HL-60/S4 treated with phorbol 12-myristate 13-acetate at 8.2 ng/mL for 4 days and 3 days (cell line): ENCODE data around the gene RBAK.
"Not testable (repeated sequence)": the region's sequence is repeated elsewhere in the genome, so short reads cannot be mapped to it uniquely, and the experiment has no call there.

Source experiments
- in situ Hi-C: fragments of 300-500 bp; cut with MboI; formaldehyde crosslinking; loops from 2 replicates; pipeline ENCODE4 v1.15.0; 2022; ENCODE audit warnings: low sequenced_read_pairs

The RBAK gene

GRCh38 chr7:5045558-5046396, at the start of gene RBAK:
Gene RBAK, plus strand, starts transcription at chr7:5045860. Its CDS starts 2,217 bp downstream, at chr7:5048077.
- in situ Hi-C loops = no loop called here

- in situ Hi-C loops = no loop called here
Observed at GRCh38 chr7:4996696-4997222, 48.9 kb upstream of the RBAK start.

- in situ Hi-C loops = no loop called here
Observed at GRCh38 chr7:4998244-4998643, 47.4 kb upstream of the RBAK start.

DNA sequence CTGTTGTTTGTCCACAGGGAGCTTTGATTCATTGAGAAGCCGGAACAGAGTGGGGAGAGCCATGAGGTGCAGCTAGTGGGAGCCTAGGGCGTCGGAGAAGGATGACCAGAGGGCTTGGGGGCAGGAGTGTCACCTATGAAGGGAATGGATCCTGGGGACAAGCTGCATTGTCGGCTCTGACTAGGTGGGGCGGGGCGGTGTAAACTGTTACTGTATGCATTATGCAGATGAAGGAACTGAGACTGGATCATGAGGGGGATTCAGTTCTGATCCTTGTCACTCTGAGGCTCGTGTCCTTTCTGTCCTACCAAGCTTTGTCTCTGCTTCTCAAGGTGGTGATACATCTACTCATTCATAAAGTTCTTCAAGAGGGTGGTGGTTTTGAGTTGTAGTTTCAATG, 46.8 kb upstream of the RBAK start:
- in situ Hi-C loops = no loop called here

GRCh38 chr7:4999369-4999950, 46.2 kb upstream of the RBAK start:
- in situ Hi-C loops = no loop called here

DNA sequence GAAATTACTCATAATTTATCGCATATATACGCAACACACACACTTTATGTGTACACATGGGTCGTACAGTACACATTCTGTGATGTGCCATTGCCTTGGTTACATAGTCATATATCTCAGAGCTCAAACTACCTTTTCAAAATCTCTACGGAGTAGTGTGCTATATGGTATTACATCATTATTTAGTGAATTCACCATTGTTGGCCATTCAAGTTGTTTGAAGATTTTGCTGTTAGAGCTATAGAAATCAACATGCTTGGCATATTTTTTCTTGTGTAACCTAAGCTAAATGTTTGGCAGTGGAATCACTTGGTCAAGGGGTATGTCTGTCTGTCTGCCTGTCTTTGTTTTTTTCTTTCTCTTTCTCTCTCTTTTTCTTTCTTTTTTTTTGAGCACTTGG, 44.7 kb upstream of the RBAK start:
- in situ Hi-C loops = no loop called here

DNA sequence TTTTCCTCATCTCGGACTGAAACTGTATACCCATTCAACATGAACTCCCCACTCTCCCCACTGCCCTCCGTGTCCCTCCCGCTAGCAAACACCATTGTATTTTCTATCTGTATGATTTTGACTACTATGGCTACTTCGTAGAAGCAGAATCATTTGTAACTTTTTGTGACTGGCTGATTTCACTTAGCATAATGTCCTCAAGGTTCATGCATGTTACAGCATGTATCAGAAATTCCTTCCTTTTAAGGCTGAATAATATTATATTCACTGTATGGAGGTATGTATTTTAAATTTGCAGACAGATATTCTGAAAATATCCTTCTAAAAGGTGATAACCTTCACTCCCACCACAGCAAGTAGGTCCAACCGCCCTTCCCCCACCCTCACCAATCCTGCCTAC, 43.7 kb upstream of the RBAK start:
- in situ Hi-C loops = no loop called here

DNA sequence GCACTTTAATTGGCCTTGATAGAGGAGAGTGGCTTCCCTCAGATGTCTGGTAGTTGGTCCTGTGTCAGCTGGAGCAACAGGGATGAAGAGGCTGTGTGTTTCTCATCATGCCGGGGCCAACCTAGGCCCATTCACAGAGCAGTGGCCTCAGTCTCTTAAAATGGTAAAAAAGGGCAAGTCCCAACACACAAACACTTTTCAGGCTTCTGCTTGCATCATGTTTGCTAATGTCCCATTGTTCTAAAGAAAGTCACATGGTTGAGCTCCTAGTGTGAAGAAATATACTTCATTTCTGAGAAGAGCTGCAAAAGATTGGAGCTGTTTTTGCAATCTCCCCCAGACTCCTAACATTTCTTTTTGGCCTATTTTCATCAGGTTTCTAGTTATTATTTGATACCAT, 40.6 kb upstream of the RBAK start:
- in situ Hi-C loops = no loop called here

DNA sequence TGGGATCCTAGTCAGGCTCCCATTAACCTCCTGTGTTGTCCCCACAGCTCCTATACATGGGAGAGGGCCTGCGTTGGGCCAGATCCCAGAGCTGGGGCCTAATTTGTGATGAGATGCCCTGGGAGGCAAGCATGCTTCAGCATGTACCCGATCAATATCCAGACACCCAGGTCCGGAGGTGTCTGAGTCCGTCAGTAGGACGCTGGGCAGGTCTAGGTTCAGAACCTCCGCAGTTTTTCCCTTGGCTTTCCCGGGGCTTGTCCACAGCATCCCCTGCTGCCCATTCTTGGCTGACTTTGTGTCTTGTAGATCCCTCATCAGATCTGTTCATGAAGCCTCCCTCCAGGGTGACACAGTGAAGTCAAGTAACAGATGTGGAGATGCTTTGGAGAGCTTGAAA, 32.7 kb upstream of the RBAK start:
- in situ Hi-C loops = no loop called here

DNA sequence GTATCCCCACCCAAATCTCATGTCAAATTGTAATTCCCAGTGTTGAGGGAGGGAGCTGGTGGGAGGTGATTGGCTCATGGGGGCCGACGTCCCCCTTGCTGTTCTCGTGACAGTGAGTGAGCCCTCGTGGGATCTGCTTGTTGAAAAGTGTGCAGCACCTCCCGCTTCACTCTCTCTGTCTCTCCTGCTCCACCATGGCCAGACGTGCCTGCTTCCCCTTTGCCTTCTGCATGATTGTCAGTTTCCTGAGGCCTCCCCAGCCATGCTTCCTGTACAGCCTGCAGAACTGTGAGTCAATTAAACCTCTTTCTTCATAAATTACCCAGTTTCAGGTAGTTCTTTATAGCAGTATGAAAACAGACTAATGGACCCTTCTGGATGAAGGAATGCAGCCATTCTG, 29.7 kb upstream of the RBAK start:
- in situ Hi-C loops = not testable (repeated sequence)

DNA sequence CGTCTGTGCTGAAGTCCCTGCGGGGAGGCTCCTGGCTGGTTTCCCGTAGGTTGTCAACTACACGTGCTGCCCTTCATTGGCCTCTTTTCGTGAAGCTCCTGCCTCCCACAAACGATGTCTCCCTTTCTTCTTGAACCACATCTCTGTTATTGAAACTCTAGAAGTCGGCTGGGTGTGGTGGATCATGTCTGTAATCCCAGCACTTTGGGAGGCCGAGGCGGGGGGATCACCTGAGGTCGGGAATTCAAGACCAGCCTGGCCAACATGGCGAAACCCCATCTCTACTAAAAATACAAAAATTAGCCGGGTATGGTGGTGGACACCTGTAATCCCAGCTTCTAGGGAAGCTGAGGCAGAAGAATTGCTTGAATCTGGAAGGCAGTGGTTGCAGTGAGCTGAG, 28.0 kb upstream of the RBAK start:
- in situ Hi-C loops = not testable (repeated sequence)

- in situ Hi-C loops = no loop called here
Observed at GRCh38 chr7:5020098-5020497, 25.6 kb upstream of the RBAK start.

DNA sequence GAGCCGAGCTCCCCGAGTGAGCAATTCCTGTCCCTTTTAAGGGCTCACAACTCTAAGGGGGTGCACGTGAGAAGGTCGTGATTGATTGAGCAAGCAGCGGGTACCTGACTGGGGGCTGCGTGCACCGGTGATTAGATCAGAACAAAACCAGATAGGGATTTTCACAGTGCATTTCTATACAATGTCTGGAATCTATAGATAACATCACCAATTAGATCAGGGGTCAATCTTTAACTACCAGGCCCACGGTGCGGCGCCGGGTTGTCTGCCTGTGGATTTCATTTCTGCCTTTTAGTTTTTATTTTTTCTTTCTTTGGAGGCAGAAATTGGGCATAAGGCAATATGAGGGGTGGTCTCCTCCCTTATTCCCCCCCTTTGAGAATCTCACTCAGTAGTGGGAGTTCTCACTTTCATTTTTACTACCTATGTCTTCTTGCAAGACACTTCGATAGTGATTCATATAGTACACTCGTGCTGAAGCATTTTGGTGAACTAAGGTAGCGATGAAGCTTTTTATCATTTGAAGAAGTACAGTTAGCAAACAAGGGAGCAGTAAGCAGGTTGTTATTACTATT, 24.6 kb upstream of the RBAK start:
- in situ Hi-C loops = not testable (repeated sequence)

DNA sequence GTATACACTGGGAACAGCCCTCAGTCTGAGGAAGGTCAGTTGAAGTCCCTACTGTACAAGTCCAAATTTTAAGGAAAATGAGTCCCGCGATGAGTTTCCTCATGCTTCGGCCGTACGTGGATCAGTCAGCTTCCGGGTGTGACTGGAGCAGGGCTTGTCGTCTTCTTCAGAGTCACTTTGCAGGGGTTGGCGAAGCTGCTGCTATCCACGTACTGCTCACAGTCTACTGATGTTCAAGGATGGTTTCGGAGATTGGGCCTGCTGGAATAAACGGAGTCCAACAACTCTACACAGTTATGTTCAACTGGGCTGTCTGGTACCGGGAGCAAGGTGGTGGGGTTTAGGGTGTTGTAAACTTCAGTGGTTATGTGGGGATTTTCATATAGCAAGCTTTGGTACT, 22.0 kb upstream of the RBAK start:
- in situ Hi-C loops = not testable (repeated sequence)

DNA sequence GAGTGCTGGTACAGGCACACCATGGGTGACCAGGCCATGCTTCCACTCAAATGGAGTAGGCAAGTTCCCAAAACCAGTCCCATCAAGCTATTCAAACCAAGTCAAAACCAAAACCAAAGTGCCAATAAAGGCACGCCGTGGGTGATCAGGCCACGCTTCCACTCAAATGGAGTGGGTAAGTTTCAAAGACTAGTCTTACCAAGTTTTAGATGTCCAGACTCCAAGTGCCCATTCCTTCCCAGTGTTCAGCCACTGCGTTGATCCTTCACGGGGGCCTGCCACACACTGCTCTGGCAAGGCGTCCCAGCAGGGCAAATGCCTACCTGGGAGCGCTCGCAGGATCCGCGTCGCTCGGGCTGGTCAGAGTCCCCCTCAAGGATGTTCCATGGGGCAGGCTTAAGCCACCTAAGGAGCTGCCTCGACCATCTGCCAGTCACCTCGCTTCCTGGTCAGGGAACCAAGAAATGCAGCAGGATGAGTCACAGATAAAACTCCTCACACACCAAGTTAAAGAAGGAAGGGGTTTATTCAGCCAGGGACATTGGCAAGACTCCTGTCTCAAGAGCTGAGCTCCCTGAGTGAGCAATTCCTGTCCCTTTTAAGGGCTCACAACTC, 17.8 kb upstream of the RBAK start:
- in situ Hi-C loops = not testable (repeated sequence)

GRCh38 chr7:5033186-5033585, 12.5 kb upstream of the RBAK start:
- in situ Hi-C loops = not testable (repeated sequence)

GRCh38 chr7:5035276-5035675, 10.4 kb upstream of the RBAK start:
- in situ Hi-C loops = no loop called here

DNA sequence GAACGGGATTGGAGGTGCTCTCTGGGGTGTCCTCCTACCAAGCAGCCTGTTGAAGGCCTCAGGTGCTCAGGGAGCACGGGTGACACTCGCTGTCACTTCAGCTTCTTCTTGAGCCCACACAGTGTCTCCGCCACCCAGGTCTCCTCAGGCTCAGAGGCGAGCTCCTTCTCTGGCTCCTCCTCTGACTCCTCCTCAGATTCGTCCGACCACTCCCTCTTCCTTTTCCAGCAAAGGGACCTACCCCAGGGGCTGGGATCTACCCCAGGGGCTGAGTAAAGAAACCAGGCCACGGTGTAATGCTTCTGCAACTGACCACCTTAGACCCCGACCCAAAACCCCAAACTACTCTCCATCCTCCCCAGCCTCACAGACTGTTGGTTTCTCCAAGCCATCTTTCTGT, 9.2 kb upstream of the RBAK start:
- in situ Hi-C loops = no loop called here

DNA sequence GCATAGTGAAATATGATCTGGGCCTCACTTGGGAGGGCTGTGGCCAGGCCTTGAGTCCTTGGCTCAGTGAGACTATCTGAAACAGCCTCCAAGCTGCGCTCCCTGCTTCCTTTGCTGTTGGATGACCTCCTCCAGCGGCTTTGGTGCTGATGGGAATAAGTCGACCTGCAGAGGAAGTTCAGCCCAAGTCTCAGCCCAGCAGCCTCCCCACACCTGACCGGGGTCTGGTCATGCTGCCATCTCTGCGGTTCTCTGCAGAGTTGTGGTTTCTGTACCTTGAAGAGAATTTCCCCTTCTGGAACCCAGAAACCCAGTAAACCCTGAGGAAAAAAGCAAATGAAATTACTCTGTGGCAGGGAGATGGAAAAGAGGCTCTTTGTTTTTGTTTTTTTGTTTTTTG, 4.6 kb upstream of the RBAK start:
- in situ Hi-C loops = no loop called here

GRCh38 chr7:5043661-5044060, 2.0 kb upstream of the RBAK start:
- in situ Hi-C loops = no loop called here

- in situ Hi-C loops = not testable (repeated sequence)
Observed at GRCh38 chr7:5046397-5046732, 705 bp downstream of the RBAK start.

DNA sequence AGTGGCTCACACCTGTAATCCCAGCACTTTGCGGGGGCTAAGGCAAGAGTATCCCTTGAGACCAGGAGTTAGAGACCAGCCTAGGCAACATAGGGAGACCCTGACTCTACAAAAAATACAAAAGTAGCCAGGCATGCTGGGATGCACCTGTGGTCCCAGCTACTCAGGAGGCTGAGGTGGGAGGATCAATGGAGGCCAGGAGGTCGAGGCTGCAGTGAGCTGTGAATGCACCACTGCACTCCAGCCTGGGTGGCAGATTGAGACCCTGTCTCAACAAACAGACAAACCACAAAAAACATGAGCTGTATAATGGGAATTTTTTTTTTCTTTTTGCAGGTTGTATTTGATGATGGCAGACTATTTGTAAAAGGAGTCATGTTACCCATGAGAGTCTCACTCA, 1.5 kb downstream of the RBAK start:
- in situ Hi-C loops = not testable (repeated sequence)
